ENCODE data around the gene MLLT10.
"Not testable (repeated sequence)": the region's sequence is repeated elsewhere in the genome, so short reads cannot be mapped to it uniquely, and the experiment has no call there.

MLLT10 gene

DNA sequence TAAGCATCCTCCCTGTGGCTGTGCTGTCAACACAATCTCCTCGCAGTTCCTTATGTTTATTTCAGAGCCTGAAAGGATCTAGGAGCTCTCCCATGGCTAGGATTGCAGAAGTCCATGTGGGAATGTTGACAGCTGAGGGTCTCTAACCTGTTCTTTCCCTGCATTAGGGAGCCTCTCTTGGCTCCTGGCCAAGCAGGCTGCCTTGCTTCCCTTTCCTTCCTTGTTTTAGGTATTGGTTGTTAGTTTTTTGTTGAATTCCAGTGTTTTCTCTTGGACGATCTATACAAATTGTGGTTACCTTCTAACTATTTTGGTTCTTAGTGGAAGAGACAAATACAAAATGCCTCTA lies 171.8 kb downstream of the MLLT10 start:
- H3K4me3 ChIP-seq (ENCODE audit: low read depth, low read length), result no peak overlapping the region
- TF ChIP-seq CTCF (IDR thresholded peaks at IDR 0.05; ENCODE audit: control insufficient read depth, extremely low read depth, insufficient read depth), result no peak
- no peak for DNase-seq (ENCODE audit: low read depth)

- no peak for TF ChIP-seq CTCF (IDR thresholded peaks at IDR 0.05; ENCODE audit: control insufficient read depth, extremely low read depth, insufficient read depth)
- no peak for DNase-seq (ENCODE audit: low read depth)
- no peak overlapping the region for H3K4me3 ChIP-seq (ENCODE audit: low read depth, low read length)
Measured at GRCh38 chr10:21707498-21707897, 173.5 kb downstream of the MLLT10 start.

- no peak overlapping the region for H3K4me3 ChIP-seq (ENCODE audit: low read depth, low read length)
- DNase-seq (ENCODE audit: low read depth), result no peak
- TF ChIP-seq CTCF (IDR thresholded peaks at IDR 0.05; ENCODE audit: control insufficient read depth, extremely low read depth, insufficient read depth), result no peak
Measured at GRCh38 chr10:21712975-21713374, 178.9 kb downstream of the MLLT10 start.

GRCh38 chr10:21715531-21716195 lies 181.6 kb downstream of the MLLT10 start:
- DNase-seq (ENCODE audit: low read depth), result no peak
- TF ChIP-seq CTCF (IDR thresholded peaks at IDR 0.05; ENCODE audit: control insufficient read depth, extremely low read depth, insufficient read depth), result no peak
- no peak overlapping the region for H3K4me3 ChIP-seq (ENCODE audit: low read depth, low read length)

- not testable (repeated sequence) for DNase-seq (ENCODE audit: low read depth); H3K4me3 ChIP-seq (ENCODE audit: low read depth, low read length)
Measured at GRCh38 chr10:21717437-21718054, 183.5 kb downstream of the MLLT10 start.

- no peak overlapping the region for H3K4me3 ChIP-seq (ENCODE audit: low read depth, low read length)
- no peak for TF ChIP-seq CTCF (IDR thresholded peaks at IDR 0.05; ENCODE audit: control insufficient read depth, extremely low read depth, insufficient read depth)
- DNase-seq (ENCODE audit: low read depth), result no peak
Measured at GRCh38 chr10:21719502-21719901, 185.5 kb downstream of the MLLT10 start.

DNA sequence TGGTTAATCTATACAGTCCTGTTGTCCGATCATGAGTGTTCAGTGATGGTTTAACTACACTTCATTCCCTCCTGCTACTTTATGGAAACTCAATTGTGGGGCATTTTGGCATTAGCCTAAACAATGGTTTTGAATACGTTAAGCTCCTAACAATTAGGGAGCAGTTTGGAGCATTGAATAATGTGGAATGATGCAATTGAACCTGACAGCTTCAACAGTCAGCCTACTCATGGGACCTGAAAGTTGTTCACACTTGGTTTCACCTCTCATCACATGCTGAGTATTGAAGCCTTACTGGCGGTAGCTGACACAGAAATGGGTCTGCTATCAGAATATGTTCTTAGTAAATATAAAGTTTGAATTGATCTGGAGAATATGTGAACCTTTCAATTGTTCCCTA lies 186.1 kb downstream of the MLLT10 start:
- no peak overlapping the region for H3K4me3 ChIP-seq (ENCODE audit: low read depth, low read length)
- no peak for TF ChIP-seq CTCF (IDR thresholded peaks at IDR 0.05; ENCODE audit: control insufficient read depth, extremely low read depth, insufficient read depth)
- no peak for DNase-seq (ENCODE audit: low read depth)

Measured in LNCaP clone FGC (cell line).